KMS-11 (cell line): ENCODE results near the gene HOXD4.

ENCODE experiments used
- H2AFZ ChIP-seq: fragments of 200-600 bp; sonication (generic); 2 replicates; pipeline ENCODE4 v1.6.1; 2016; ENCODE audit warnings: antibody characterized with exemption, mixed run types, low read depth
- H3K27ac ChIP-seq: fragments of 200-600 bp; sonication (generic); 2 replicates; pipeline ENCODE4 v1.6.1; 2016; ENCODE audit warnings: mild to moderate bottlenecking, mixed run types
- H3K27me3 ChIP-seq: fragments of 200-600 bp; sonication (generic); 2 replicates; pipeline ENCODE4 v1.6.1; 2017; ENCODE audit warnings: mild to moderate bottlenecking, low read depth, mixed run types, moderate library complexity; ENCODE audit not compliant: insufficient read depth
- H3K36me3 ChIP-seq: fragments of 200-600 bp; sonication (generic); 2 replicates; pipeline ENCODE4 v1.6.1; 2017; ENCODE audit warnings: mild to moderate bottlenecking, mixed run types; ENCODE audit not compliant: insufficient read depth
- H3K4me1 ChIP-seq: fragments of 200-600 bp; sonication (generic); 2 replicates; pipeline ENCODE4 v1.6.1; 2016; ENCODE audit warnings: mild to moderate bottlenecking, low read depth, mixed run types; ENCODE audit not compliant: poor library complexity, severe bottlenecking
- H3K4me2 ChIP-seq: fragments of 200-600 bp; sonication (generic); 2 replicates; pipeline ENCODE4 v1.7.0; 2016; ENCODE audit warnings: mild to moderate bottlenecking, mixed run types
- H3K4me3 ChIP-seq: fragments of 200-600 bp; sonication (generic); IDR thresholded peaks from 2 replicates; pipeline ENCODE4 v1.6.1; 2017; ENCODE audit warnings: low read depth, low read length, mixed read lengths; ENCODE audit not compliant: insufficient read depth
- H3K79me2 ChIP-seq: fragments of 200-600 bp; sonication (generic); 2 replicates; pipeline ENCODE4 v1.6.1; 2016; ENCODE audit warnings: low read depth, mixed run types; ENCODE audit not compliant: insufficient read depth
- H3K9ac ChIP-seq: fragments of 200-600 bp; sonication (generic); 2 replicates; pipeline ENCODE4 v1.6.1; 2016; ENCODE audit warnings: mild to moderate bottlenecking, mixed run types
- H4K20me1 ChIP-seq: fragments of 200-600 bp; sonication (generic); 2 replicates; pipeline ENCODE4 v1.6.1; 2016; ENCODE audit warnings: mild to moderate bottlenecking, mixed run types; ENCODE audit not compliant: insufficient read depth
- CTCF ChIP-seq: fragments of 200-600 bp; sonication (generic); conservative IDR thresholded peaks from 2 replicates; pipeline ENCODE4 v1.6.1; 2017; ENCODE audit warnings: low read depth, mild to moderate bottlenecking, antibody characterized with exemption, low read length, moderate library complexity, mixed read lengths

Gene HOXD4

GRCh38 chr2:176157499-176158185 is 6.3 kb downstream of the HOXD4 start:
- Histone ChIP-seq H3K4me2 (no peak overlapping the region), H3K4me1 (no peaks in the 10 kb centered on the region), H4K20me1 (no peaks in the 10 kb centered on the region), H3K4me3 (no peak overlapping the region), H3K9ac (no peak overlapping the region), H3K36me3 (no peaks in the 10 kb centered on the region), H2AFZ (no peak overlapping the region), H3K79me2 (no peaks in the 10 kb centered on the region), H3K27ac (no peak overlapping the region), H3K27me3 (no peaks in the 10 kb centered on the region)
- no peak for TF ChIP-seq CTCF

GRCh38 chr2:176158186-176158591 is 6.8 kb downstream of the HOXD4 start:
- Histone ChIP-seq H4K20me1 (no peaks in the 10 kb centered on the region), H3K27ac (no peak overlapping the region), H3K4me3 (no peak overlapping the region), H3K4me2 (no peak overlapping the region), H3K4me1 (no peaks in the 10 kb centered on the region), H3K9ac (no peak overlapping the region), H3K79me2 (no peaks in the 10 kb centered on the region), H3K27me3 (no peaks in the 10 kb centered on the region), H3K36me3 (no peaks in the 10 kb centered on the region), H2AFZ (no peak overlapping the region)
- no peak for TF ChIP-seq CTCF

- Histone ChIP-seq H3K4me2 (no peak overlapping the region), H2AFZ (no peak overlapping the region), H3K9ac (no peak overlapping the region), H4K20me1 (no peaks in the 10 kb centered on the region), H3K27ac (no peak overlapping the region), H3K4me3 (no peak overlapping the region), H3K27me3 (no peaks in the 10 kb centered on the region), H3K4me1 (no peaks in the 10 kb centered on the region), H3K36me3 (no peaks in the 10 kb centered on the region), H3K79me2 (no peaks in the 10 kb centered on the region)
- no peak for TF ChIP-seq CTCF
Observed at GRCh38 chr2:176158855-176159662, 7.7 kb downstream of the HOXD4 start.

- no peak overlapping the region for H3K9ac ChIP-seq
- no peak overlapping the region for H2AFZ ChIP-seq
- H3K79me2 ChIP-seq: no peaks in the 10 kb centered on the region
- no peak overlapping the region for H3K27ac ChIP-seq
- no peak for TF ChIP-seq CTCF
- H3K4me1 ChIP-seq: no peaks in the 10 kb centered on the region
- H4K20me1 ChIP-seq: no peaks in the 10 kb centered on the region
- no peak overlapping the region for H3K4me2 ChIP-seq
- no peak overlapping the region for H3K4me3 ChIP-seq
- no peaks in the 10 kb centered on the region for H3K36me3 ChIP-seq
- no peaks in the 10 kb centered on the region for H3K27me3 ChIP-seq
Observed at GRCh38 chr2:176159663-176160250, 8.4 kb downstream of the HOXD4 start.
